ENCODE results near the gene CIBAR2. TPM values are rescaled to one million over a fixed set of nuclear protein-coding genes. Genes with fewer than 3 reads are reported as not detected.
"Not testable (repeated sequence)": the region's sequence is repeated elsewhere in the genome, so short reads cannot be mapped to it uniquely, and the experiment has no call there.

CIBAR2 gene
- total RNA-seq, 1 donor from 2014 or later = not detected

DNA sequence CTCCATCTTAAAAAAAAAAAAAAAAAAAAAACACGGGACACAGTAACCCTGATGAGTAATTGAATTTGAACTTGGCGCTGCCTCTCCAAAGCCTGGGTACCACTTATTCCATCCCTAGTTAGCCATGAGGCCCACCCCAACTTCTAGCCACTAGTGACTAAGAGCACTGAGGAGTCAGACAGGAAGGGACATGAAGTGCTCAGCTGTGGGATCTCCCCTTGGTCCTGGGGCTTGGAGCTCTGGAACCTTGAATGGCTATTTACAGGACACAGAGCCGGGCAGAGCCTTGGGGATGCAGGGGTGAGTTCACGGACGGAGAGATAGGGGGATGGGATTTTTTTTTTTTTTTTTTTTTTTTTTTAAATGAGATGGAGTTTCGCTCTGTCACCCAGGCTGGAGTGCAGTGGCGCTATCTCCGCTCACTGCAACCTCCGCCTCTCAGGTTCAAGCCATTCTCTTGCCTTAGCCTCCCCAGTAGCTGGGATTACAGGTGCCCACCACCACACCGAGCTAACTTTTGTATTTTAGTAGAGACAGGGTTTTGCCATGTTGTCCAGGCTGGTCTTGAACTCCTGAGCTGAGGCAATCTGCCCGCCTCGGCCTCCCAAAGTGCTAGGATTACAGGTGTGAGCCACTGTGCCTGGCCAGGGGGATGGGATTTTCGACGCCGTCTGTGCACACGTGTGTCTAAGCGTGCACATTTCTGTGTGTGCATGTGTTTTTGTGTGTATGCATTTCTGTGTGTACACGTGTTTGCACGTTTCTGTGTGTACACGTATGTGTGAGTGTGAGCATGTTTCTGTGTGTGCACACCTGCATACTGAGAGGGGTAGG lies 20.4 kb upstream of the CIBAR2 start:
- DNase-seq (ENCODE audit: low spot score) = no peak

DNA sequence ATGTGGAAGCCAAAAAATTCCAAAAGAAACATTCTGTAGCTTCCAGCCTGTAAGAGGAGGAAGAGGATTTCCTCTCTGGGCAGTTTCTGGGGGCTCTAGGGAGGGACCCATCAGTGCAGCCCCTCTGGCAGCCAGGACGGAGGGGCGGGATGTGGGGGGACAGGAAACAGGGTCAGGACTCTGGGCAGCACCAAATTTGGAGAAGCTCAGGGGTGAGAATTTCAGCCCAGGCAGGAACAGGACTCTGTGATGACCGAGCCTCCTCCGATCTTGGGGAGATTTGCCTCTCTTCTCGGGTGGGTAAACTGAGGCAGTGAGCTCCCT lies 18.4 kb upstream of the CIBAR2 start:
- DNase-seq (ENCODE audit: low spot score) = no peak
- intact Hi-C loops (cut with DNase I) = no loop called here

More for the DNA sequence above, 20.4 kb upstream of the CIBAR2 start:
- intact Hi-C loops (cut with DNase I) = no loop called here

DNA sequence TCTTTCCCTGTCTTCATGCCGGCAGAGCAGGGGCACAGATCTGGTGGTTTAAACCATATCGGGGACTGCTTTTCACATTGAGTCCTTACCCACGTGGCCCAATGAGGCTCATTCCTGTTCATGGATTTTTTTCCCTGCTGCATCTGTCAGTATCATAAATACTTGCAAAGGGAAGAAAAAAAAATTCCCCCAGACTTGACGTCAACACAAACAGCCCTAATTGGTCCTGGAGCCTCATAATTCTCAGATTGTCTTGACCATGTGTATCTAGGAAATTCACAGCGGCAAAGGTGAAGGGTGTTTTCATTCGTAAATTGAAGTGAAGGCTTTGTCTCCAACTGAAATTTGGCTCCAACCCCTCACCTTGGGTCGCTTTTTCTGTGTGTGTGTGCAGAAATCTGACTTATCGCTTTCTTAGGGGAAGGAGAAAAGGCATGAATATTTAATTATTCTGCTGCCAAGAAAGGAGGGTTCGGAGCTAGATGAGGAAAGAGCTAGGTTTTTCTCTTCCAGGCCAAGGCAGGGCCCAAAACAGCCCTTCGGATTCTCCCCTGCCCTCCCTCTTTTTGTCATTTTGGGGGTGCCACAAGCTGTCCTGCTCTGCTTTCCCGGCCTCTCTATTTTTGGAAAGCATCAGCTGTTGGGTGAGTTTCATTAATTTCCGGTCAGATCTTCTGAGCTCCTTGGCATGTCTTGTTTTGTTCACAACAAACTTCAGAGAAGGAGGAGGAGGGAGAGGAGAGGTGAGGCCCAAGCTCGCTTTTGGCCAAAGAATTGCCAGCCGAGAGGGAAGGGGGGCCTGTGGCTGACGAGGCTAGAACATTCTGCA lies 17.8 kb upstream of the CIBAR2 start:
- no peak for DNase-seq (ENCODE audit: low spot score)

DNA sequence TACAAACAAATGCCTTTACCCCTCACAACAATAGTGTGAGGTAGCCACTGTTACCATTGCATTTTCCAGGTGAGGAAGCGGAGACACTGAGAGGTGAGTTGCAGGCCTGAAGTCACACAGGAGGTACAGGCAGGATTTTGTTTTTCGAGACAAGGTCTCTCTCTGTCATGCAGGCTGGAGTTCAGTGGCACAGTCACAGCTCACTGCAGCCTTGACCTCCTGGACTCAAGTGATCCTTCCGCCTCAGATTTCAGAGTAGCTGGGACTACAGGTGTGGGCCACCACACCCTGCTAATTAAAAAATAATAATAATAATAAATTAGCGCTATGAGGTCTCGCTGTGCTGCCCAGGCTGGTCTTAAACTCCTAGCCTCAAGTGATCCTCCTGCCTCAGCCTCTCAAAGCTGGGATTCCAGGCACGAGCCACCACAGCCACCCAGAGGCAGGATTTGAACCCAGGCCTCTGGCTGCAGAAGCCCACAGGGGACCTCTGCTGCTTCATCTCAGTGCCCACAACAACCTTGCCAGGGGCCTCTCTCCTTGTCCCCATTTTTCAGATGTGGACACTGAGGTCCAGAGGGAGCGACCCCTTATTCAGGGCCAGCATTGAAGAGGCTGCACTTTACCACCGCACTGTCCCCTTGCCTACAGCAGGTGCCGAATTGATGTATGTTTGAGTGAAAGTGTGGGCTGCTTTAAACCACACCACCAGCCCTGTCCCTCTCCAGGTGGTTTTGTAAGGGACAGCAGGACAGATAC lies 16.0 kb upstream of the CIBAR2 start:
- intact Hi-C loops (cut with DNase I) = loop anchor here (5.0 kb wide), 1 partner anchor 39 kb away; no protein-coding TSS in a partner anchor
- no peak for DNase-seq (ENCODE audit: low spot score)

More for the DNA sequence above, 17.8 kb upstream of the CIBAR2 start:
- intact Hi-C loops (cut with DNase I) = loop anchor here (5.0 kb wide), 1 partner anchor 37 kb away; no protein-coding TSS in a partner anchor

DNA sequence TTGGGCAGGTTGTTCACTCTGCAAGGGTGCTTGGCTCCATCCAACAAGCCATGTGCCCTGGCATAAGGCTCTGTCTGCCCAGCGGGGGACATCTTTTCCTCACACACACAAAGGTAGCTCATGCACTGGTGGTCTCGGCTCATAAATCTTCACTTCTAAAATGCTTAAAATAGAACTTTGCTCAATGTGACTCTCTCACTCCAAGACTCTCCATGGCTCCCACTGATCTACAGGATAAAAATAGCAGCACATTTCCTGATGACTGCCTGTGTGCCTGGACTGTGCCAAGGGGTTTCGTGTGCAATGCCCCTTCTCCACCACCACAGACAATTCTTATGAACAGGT lies 15.1 kb upstream of the CIBAR2 start:
- no peak for DNase-seq (ENCODE audit: low spot score)
- intact Hi-C loops (cut with DNase I) = loop anchor here (5.0 kb wide), 1 partner anchor 40 kb away; no protein-coding TSS in a partner anchor

DNA sequence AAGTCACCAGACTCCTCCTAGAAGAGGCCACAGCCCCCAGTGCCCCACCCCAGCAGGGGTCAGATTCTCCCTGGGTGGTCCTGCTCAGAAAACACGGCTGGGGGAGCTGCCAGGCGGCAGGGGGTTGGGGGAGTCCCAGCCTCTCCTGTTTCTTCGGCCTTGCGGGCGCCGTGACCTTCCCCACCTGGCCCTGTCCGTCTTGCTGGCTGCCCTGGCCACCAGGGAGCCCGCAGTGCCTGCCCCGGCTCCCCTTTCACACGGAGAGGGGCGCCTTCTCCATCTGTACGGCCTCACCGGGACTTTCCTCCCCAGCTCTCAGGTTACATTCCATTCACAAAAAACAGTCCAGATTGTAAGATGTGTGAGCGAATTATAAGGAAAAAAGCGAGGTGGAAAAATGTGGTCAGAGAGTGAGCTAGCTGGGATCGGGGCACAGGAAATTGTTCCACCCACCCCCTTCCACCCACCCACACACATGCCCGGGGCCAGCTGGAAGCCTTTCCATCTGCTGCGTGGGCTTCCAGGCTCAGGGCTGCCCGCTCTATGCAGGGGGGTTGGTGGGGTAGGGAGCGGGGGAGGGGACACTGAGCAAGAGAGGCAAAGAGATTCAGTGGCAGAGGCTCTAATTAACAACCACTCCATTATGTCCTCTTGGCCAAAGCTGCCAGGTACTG lies 14.6 kb upstream of the CIBAR2 start:
- intact Hi-C loops (cut with DNase I) = loop anchor here (5.0 kb wide), 1 partner anchor 40 kb away; no protein-coding TSS in a partner anchor
- no peak for DNase-seq (ENCODE audit: low spot score)

DNA sequence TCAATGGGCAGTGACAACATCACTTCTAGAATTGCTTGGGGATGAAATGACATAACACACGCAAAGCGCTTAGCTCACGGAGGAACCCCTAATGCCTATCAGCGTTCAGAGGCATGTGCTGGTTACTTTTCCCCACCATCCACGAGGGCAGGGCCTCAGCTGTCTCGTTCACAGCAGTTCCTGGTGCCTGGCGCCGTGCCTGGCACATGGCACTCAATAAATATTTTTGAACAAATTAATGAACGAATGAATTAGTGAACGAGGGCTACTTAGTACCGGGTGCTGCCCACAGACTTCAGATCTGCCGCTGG lies 14.1 kb upstream of the CIBAR2 start:
- intact Hi-C loops (cut with DNase I) = loop anchor here (5.0 kb wide), 1 partner anchor 41 kb away; no protein-coding TSS in a partner anchor
- no peak for DNase-seq (ENCODE audit: low spot score)

DNA sequence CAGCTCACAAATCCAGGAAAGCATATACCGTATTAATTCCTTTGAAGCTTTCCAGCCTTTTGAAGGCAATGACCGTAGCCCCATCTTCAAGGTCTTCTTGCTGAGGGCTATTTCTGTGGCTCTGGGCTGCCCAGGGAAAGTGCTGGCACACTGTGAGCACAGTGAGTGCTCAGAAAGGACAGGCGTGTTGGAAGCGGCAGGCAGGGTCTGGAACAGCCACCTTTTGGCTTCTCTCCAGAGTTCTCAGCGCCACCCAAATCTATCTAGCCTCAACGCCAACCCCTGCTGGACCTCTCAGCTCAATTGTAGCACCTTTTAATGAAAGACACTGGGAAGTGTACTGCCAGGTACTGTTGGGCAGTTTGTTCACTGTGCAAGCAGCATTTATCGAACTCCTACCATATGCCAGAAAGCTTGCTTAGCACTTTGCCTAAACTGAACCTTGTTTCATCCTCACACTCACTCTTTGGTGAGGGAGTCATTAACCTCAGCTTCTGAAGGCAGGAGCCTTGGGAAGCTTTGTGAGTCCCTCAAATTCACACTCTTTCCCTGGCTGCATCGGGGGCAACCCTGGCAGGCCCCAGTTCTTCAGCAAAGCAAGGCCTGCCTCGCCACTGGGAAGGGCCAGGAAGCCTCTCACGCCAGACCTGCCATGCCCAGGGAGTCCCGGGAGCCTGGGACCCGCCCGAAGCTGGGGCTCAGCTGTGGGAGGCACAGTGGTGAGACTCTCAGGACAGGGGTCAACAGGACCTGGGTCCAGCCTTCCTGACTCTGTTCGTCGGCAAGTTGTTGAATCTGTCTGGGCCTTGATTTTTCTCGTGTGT lies 13.5 kb upstream of the CIBAR2 start:
- intact Hi-C loops (cut with DNase I) = loop anchor here (5.0 kb wide), 1 partner anchor 42 kb away; no protein-coding TSS in a partner anchor
- no peak for DNase-seq (ENCODE audit: low spot score)

DNA sequence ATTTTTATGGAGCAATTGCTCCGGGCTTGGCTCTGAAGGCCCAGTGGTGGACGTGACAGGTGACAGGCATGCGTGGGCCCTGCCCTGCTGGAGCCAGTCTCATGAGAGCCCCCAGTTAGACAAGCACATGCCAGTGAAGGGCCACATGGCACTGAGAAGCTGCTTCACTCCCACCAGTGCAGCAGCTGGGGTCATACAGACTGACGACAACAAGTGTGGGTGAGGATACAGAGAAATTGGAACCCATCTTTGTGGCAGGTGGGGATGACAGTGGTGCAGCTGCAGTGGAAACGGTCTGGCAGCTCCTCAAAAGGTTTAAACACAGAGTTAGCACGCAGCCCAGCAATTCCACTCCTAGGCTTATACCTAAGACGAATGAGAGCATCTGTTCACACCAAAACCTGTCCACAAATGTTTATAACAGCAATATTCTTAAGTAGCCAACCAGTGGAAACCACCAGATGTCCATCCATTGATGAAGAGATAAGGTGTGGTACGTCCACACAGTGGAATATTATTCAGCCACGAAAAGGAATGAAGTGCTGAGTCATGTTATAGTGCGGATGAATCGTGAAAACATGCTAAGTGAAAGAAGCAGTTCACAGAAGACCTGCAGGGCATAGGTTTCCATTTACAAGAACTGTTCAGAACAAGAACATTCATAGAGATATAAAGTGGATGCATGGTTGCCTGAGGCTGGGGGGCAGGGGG lies 12.5 kb upstream of the CIBAR2 start:
- intact Hi-C loops (cut with DNase I) = loop anchor here (5.0 kb wide), 1 partner anchor 43 kb away; no protein-coding TSS in a partner anchor
- no peak for DNase-seq (ENCODE audit: low spot score)

DNA sequence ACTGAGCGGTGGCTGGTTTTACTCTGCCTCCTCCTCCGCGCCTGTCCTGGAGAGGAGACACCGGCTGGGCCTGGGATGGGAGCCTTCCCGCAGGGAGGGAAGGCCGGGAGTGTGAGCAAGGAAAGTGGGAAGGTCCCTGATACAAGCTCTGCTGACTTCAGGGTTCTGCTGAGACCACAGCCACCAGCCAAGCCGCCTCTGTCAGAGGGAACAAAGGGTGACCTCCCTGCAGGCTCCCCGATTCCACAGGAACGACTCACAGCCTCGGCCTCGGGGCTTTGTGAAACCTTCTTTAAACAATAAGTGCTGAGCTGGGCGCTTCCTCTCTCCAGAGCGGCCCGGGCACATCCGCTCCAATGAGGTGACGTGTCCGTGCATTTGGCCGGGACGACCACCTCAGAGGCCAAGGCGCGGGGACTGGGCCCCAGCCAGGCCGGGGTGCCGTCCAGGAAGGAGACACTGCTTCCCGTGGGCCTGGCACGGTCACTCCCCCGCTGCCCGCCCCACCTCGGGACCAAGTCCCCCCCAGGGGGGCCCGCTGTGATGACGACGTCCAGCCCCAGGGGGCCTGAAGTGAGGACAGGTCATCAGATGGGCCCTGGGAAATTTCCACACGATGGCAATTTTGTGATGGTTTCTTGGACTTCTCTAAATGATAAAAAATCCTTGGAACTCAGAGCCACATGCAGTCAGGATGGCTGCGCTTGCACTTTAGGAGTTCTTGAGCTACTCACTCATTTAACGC lies 11.8 kb upstream of the CIBAR2 start:
- intact Hi-C loops (cut with DNase I) = no loop called here
- DNase-seq (ENCODE audit: low spot score) = peak; percentile 78

DNA sequence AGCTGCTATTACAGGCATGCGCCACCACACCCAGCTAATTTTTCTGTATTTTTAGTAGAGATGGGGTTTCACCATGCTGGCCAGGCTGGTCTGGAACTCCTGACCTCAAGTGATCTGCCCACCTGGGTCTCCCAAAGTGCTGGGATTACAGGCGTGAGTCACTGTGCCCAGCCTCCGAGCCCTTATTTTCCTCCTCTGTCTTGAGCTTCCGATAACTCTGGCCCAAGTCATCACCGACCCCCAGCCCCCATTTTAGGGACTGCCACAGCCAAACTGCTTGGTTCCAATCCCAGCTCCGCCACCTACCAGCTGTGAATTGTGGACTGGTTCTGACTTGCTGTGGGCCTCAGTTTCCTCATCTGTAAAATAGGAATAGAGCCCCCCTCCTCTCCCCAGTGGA lies 11.2 kb upstream of the CIBAR2 start:
- DNase-seq (ENCODE audit: low spot score); intact Hi-C loops (cut with DNase I): not testable (repeated sequence)

DNA sequence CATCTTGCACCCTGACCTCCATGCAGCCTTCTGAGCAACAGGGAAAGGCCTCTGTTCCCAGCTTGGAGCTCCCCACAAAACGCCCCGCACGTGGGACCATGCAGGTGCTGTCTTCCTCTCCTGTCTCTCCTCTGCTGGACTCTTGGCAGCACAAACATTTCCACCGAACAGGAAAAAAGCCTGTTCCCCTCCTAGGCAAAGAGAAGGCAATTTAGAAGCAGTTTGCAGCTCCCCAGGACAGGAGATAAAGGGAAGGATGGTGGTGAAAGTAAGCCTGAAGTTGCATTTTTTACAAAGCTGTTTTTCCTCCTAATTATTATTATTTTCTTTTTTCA lies 7.7 kb upstream of the CIBAR2 start:
- intact Hi-C loops (cut with DNase I) = no loop called here
- DNase-seq (ENCODE audit: low spot score) = no peak

DNA sequence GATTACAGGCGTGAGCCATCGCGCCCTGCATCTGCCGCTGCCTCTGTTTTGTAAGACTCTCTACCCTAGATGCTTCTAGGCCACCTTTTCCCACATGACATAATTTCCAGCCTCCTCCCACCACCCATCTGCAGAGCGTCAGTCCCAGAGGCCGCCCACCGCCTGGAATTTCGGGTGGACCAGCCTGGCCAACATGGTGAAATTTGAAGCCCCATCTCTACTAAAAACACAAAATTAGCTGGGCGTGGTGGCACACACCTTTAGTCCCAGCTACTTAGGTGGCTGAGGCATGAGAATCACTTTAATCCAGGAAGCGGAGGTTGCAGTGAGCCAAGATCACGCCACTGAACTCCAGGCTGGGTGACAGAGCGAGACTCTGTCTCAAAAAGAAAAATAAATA lies 5.1 kb upstream of the CIBAR2 start:
- DNase-seq (ENCODE audit: low spot score) = no peak
- intact Hi-C loops (cut with DNase I) = loop anchor here (5.0 to 10.0 kb wide), 3 partner anchors 117 to 277 kb away; no protein-coding TSS in a partner anchor

DNA sequence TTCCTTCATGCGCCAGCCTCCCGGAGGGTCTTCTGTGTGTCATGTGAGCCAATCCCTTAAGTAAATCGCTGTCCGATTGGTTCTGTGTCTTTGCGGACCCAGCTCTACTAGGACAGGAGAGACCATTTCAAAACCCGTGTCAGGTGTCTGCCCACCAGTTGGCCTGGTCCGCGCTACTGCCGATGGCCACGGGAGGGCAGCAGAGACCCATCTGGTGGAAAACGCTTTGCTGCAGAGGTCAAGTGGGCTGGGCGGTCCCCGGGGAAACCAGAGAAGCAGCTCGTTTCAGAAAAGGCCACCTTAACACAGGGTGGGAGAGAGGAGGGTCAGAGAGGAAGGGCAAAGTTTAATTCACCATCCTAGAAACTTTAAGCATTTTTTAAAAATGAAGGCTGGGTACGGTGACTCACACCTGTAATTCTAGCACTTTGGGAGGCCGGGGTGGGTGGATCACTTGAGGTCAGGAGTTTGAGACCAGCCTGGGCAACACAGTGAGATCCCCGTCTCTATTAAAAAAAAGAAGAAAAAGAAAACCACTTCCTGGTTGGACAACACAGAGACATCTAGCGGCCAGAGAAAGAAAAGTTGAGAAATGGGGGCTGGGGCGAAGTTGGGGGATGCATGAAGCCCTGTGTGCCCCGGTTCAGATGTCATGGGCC lies 2.8 kb upstream of the CIBAR2 start:
- DNase-seq (ENCODE audit: low spot score) = peak; percentile 95
- intact Hi-C loops (cut with DNase I) = loop anchor here (1.0 to 10.0 kb wide), 4 partner anchors 120 to 495 kb away; no protein-coding TSS in a partner anchor

DNA sequence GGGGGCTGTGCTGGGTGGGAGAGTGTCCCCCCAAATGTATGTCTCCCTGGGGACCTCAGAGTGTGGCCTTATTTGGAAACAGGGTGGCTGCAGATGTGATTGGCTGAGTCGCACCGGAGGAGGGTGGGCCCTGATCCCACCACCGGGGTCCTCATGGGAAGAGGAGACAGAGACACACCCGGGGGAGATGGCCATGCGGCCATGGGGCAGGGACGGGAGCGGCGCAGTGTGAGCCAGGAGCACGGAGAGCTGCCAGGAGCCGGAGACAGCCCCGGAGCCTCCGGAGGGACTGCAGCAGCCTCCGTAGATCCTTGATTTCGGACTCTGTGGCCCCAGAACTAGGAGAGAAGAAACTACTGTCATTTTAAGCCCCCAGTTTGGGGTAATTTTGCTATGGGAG lies 1.6 kb upstream of the CIBAR2 start:
- intact Hi-C loops (cut with DNase I) = loop anchor here (10.0 kb wide), 2 partner anchors 121 to 281 kb away; no protein-coding TSS in a partner anchor
- DNase-seq (ENCODE audit: low spot score) = no peak

DNA sequence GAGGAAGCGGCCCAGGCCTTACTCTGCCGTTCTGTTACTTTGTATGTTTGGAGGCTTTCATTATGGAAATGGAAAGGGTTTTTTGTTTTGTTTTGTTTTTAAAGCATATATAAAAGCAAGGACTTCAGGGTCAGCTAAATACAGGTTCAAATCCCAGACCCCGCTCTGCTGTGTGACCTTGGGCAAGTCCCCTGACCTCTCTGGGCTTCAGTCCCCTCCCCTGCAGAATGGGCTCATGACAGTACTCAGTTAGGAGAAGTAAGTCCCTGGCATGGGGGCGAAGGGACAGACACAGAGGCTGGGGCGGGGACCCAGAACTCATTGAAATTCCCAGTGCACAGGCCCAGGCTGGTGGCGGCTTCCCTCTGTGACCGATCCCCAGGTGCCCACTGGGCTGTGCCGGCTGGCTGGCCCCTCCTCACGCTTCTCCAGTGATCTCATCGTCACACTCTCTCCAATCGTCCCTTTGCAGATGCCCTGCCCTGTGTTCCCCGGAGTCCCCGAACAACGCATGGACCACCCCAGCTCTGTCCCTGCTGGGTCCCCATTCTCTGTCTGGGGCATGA lies 979 bp upstream of the CIBAR2 start:
- intact Hi-C loops (cut with DNase I) = loop anchor here (10.0 kb wide), 2 partner anchors 122 to 282 kb away; no protein-coding TSS in a partner anchor
- DNase-seq (ENCODE audit: low spot score) = no peak
